Stimulated activated CD8-positive, alpha-beta memory T cell treated with anti-CD3 and anti-CD28 coated beads, Interleukin-15, amount 100 ng/mL, for 24 hours (primary cell): ENCODE data around the gene TMEM30A.

ENCODE experiments used
- DNase-seq: peaks from one replicate; pipeline ENCODE4 v3.0.0-alpha.2; 2020; ENCODE audit warnings: low read depth

Gene TMEM30A

GRCh38 chr6:75291744-75292143 is 7.2 kb upstream of the TMEM30A start:
- DNase-seq, result no peak

GRCh38 chr6:75291331-75291730 is 6.7 kb upstream of the TMEM30A start:
- DNase-seq, result no peak

- DNase-seq, result no peak
Observed at GRCh38 chr6:75290136-75290945, 5.7 kb upstream of the TMEM30A start.

GRCh38 chr6:75288023-75288422 is 3.4 kb upstream of the TMEM30A start:
- DNase-seq, result no peak

GRCh38 chr6:75287424-75287823 is 2.8 kb upstream of the TMEM30A start:
- no peak for DNase-seq

- DNase-seq, result no peak
Observed at GRCh38 chr6:75286955-75287354, 2.4 kb upstream of the TMEM30A start.

GRCh38 chr6:75285283-75285639 is 669 bp upstream of the TMEM30A start:
- DNase-seq, result no peak

GRCh38 chr6:75283907-75284631 is 523 bp downstream of the TMEM30A start:
- no peak for DNase-seq

GRCh38 chr6:75282706-75283105 is 1.9 kb downstream of the TMEM30A start:
- no peak for DNase-seq

- DNase-seq, result no peak
Observed at GRCh38 chr6:75281653-75282052, 2.9 kb downstream of the TMEM30A start.

GRCh38 chr6:75280131-75280855 is 4.3 kb downstream of the TMEM30A start:
- DNase-seq, result no peak

- DNase-seq, result no peak
Observed at GRCh38 chr6:75279418-75279817, 5.2 kb downstream of the TMEM30A start.

- no peak for DNase-seq
Observed at GRCh38 chr6:75278474-75279077, 6.0 kb downstream of the TMEM30A start.

GRCh38 chr6:75275067-75275466 is 9.5 kb downstream of the TMEM30A start:
- DNase-seq, result no peak

- no peak for DNase-seq
Observed at GRCh38 chr6:75273009-75273408, 11.6 kb downstream of the TMEM30A start.

- no peak for DNase-seq
Observed at GRCh38 chr6:75272145-75272840, 12.3 kb downstream of the TMEM30A start.

- no peak for DNase-seq
Observed at GRCh38 chr6:75268988-75269354, 15.6 kb downstream of the TMEM30A start.

- no peak for DNase-seq
Observed at GRCh38 chr6:75268121-75268987, 16.2 kb downstream of the TMEM30A start.

GRCh38 chr6:75267461-75267860 is 17.1 kb downstream of the TMEM30A start:
- no peak for DNase-seq

- DNase-seq, result no peak
Observed at GRCh38 chr6:75266716-75267291, 17.8 kb downstream of the TMEM30A start.

- DNase-seq, result no peak
Observed at GRCh38 chr6:75263401-75263750, 21.2 kb downstream of the TMEM30A start.
